BLaER1 (cell line): Measurements from ENCODE around the gene BIRC7.
A peak's percentile ranks its signal among the peaks of the same experiment; 100 is the strongest.

Source experiments
- H3K27ac ChIP-seq: shearing (Covaris generic); formaldehyde crosslinking; 2 replicates; pipeline ENCODE4 v1.8.1; 2022
- H3K27me3 ChIP-seq: shearing (Covaris generic); formaldehyde crosslinking; 2 replicates; pipeline ENCODE4 v1.8.1; 2022
- H3K36me3 ChIP-seq: shearing (Covaris generic); formaldehyde crosslinking; 2 replicates; pipeline ENCODE4 v1.8.1; 2022
- H3K4me1 ChIP-seq: shearing (Covaris generic); formaldehyde crosslinking; 2 replicates; pipeline ENCODE4 v1.8.1; 2022
- H3K4me2 ChIP-seq: shearing (Covaris generic); formaldehyde crosslinking; 2 replicates; pipeline ENCODE4 v1.8.1; 2022
- H3K4me3 ChIP-seq: shearing (Covaris generic); formaldehyde crosslinking; 2 replicates; pipeline ENCODE4 v1.8.1; 2022
- H3K9ac ChIP-seq: shearing (Covaris generic); formaldehyde crosslinking; 2 replicates; pipeline ENCODE4 v1.8.1; 2022
- H3K9me3 ChIP-seq: shearing (Covaris generic); formaldehyde crosslinking; 2 replicates; pipeline ENCODE4 v1.8.1; 2022
- H4K20me1 ChIP-seq: shearing (Covaris generic); formaldehyde crosslinking; 2 replicates; pipeline ENCODE4 v1.8.1; 2022
- Cebpa-rat ChIP-seq: shearing (Covaris generic); IDR thresholded peaks from 2 replicates; pipeline ENCODE4 v1.8.1; 2022

The BIRC7 gene, protein sequence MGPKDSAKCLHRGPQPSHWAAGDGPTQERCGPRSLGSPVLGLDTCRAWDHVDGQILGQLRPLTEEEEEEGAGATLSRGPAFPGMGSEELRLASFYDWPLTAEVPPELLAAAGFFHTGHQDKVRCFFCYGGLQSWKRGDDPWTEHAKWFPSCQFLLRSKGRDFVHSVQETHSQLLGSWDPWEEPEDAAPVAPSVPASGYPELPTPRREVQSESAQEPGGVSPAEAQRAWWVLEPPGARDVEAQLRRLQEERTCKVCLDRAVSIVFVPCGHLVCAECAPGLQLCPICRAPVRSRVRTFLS

GRCh38 chr20:63235399-63235983, at the start of gene BIRC7:
TSS of gene BIRC7 (plus strand) at chr20:63235905. CDS start at chr20:63236097, 192 bp downstream.
- peaks cover 25% of the 10 kb centered on the region for H3K27me3 ChIP-seq
- no peaks in the 10 kb centered on the region for H4K20me1 ChIP-seq
- no peaks in the 10 kb centered on the region for H3K36me3 ChIP-seq
- H3K4me3 ChIP-seq, result no peak within 1 kb of the TSS
- H3K4me1 ChIP-seq, result peaks cover 95% of the 10 kb centered on the region
- TF ChIP-seq Cebpa-rat, result no peak
- H3K27ac ChIP-seq, result peak within 1 kb of the TSS; percentile 66
- H3K9me3 ChIP-seq, result no peaks in the 10 kb centered on the region
- peak within 1 kb of the TSS; percentile 28 for H3K9ac ChIP-seq
- peak within 1 kb of the TSS; percentile 96 for H3K4me2 ChIP-seq

DNA sequence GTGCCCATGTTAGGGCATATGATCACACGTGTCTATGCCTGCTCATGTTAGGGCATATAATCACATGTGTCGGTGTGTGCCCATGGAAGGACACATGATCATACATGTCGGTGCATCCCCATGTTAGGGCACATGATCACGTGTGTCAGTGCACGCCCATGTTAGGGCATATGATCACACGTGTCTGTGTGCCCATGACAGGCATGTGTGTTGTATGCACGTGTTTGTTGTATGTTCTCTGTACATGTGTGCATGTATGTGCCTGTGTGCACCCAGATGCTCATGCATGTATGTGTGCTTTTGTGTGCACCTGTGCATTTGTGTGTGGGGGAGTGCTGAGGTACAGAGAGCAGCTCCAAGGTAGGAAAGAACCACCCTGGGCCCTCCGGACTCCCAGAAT, 49.6 kb upstream of the BIRC7 start:
- Histone ChIP-seq H3K36me3 (no peaks in the 10 kb centered on the region), H3K4me1 (peaks cover 44% of the 10 kb centered on the region), H3K9ac (no peak overlapping the region), H3K4me3 (no peak overlapping the region), H3K27me3 (no peaks in the 10 kb centered on the region), H4K20me1 (peaks cover 6% of the 10 kb centered on the region; the same call in 1 of the 2 replicates), H3K27ac (no peak overlapping the region), H3K9me3 (no peaks in the 10 kb centered on the region), H3K4me2 (no peak overlapping the region)
- TF ChIP-seq Cebpa-rat, result no peak

GRCh38 chr20:63186528-63187316, 49.0 kb upstream of the BIRC7 start:
- no peak overlapping the region; the same call in 1 of the 2 replicates for H3K4me2 ChIP-seq
- no peak overlapping the region for H3K4me3 ChIP-seq
- peaks cover 11% of the 10 kb centered on the region; the same call in 1 of the 2 replicates for H4K20me1 ChIP-seq
- H3K27me3 ChIP-seq, result no peaks in the 10 kb centered on the region
- no peak overlapping the region for H3K9ac ChIP-seq
- H3K9me3 ChIP-seq, result no peaks in the 10 kb centered on the region
- H3K27ac ChIP-seq, result peak overlapping the region; percentile 9; the same call in 1 of the 2 replicates
- peaks cover 41% of the 10 kb centered on the region for H3K4me1 ChIP-seq
- H3K36me3 ChIP-seq, result no peaks in the 10 kb centered on the region
- no peak for TF ChIP-seq Cebpa-rat

DNA sequence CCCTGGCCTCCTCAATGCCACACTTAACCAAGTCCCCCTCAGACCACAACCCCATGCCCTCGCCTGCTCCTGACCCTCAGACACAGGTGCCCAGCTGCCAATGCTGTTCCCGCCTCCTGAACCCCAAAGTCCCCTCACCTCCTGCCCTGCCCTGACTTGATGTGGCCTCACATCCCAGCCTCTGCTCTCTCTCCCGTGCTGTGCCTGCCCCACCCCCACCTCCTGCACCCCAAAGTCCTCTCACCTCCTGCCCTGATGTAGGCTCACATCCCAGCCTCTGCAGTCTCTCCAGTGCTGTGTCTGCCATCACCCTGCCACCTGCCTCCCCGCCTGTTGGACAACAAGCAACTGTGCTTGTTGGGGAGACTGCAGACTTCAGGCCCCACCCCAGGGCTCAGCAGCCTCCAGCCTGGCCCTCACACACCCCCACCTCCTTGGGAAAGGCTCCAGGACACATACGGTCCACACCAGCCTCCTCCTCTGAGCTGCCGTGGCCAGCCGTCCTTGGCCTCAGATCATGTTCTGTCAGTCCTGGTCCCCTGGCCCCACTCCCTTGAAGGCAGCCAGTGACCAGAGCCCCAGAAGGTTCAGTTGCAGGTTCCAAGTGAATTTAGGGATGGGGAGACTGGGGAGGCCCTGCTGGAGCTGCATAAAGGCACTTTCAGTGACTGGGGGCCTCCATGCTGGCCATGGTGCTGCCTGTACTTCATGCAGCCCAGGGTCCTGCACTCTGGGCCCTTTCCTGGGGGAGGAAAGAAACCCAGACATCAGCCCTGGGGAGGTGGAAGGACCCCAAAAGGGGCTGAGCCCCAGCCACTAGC, 48.2 kb upstream of the BIRC7 start:
- no peak for TF ChIP-seq Cebpa-rat
- no peaks in the 10 kb centered on the region for H3K36me3 ChIP-seq
- H3K9me3 ChIP-seq, result no peaks in the 10 kb centered on the region
- H3K27ac ChIP-seq, result peak overlapping the region; percentile 9; the same call in 1 of the 2 replicates
- H4K20me1 ChIP-seq, result peaks cover 12% of the 10 kb centered on the region; the same call in 1 of the 2 replicates
- H3K4me1 ChIP-seq, result peaks cover 41% of the 10 kb centered on the region
- H3K4me3 ChIP-seq, result no peak overlapping the region
- no peaks in the 10 kb centered on the region for H3K27me3 ChIP-seq
- no peak overlapping the region for H3K9ac ChIP-seq
- H3K4me2 ChIP-seq, result peak overlapping the region; percentile 63; the same call in 1 of the 2 replicates

DNA sequence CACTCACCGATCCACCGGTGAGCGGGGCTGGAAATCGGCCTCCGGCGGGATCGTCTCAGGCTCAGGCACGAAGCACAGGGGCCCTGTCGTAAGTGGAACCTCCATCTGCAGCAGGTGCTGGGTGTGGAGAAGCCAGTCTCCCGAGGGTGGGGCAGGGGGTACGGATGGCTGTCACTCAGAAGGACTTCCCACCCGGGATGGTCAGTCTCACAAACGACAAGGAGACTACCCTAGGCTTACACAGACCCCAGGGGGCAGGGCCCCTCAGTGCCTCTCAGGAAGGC, 47.6 kb upstream of the BIRC7 start:
- Histone ChIP-seq H3K27ac (no peak overlapping the region), H3K4me3 (no peak overlapping the region), H3K36me3 (no peaks in the 10 kb centered on the region), H3K4me1 (peaks cover 38% of the 10 kb centered on the region), H3K9me3 (no peaks in the 10 kb centered on the region), H3K9ac (no peak overlapping the region), H3K4me2 (peak overlapping the region; percentile 63; the same call in 1 of the 2 replicates), H4K20me1 (peaks cover 17% of the 10 kb centered on the region; the same call in 1 of the 2 replicates), H3K27me3 (no peaks in the 10 kb centered on the region)
- no peak for TF ChIP-seq Cebpa-rat

GRCh38 chr20:63188641-63189321, 46.9 kb upstream of the BIRC7 start:
- H3K27me3 ChIP-seq, result no peaks in the 10 kb centered on the region
- no peak overlapping the region for H3K4me3 ChIP-seq
- peaks cover 36% of the 10 kb centered on the region for H3K4me1 ChIP-seq
- peaks cover 24% of the 10 kb centered on the region for H4K20me1 ChIP-seq
- TF ChIP-seq Cebpa-rat, result no peak
- H3K4me2 ChIP-seq, result peak overlapping the region; percentile 63
- no peaks in the 10 kb centered on the region for H3K9me3 ChIP-seq
- no peak overlapping the region for H3K27ac ChIP-seq
- no peak overlapping the region for H3K9ac ChIP-seq
- H3K36me3 ChIP-seq, result 0 out of 2 replicates have a peak, but pooled peaks cover under 1% of the 10 kb centered on the region

- H3K4me3 ChIP-seq, result no peak overlapping the region
- H3K4me2 ChIP-seq, result peak overlapping the region; percentile 63
- no peaks in the 10 kb centered on the region for H3K9me3 ChIP-seq
- no peak for TF ChIP-seq Cebpa-rat
- no peak overlapping the region for H3K27ac ChIP-seq
- H3K9ac ChIP-seq, result no peak overlapping the region
- peaks cover 41% of the 10 kb centered on the region for H3K4me1 ChIP-seq
- H3K36me3 ChIP-seq, result peaks cover 5% of the 10 kb centered on the region
- H4K20me1 ChIP-seq, result peaks cover 29% of the 10 kb centered on the region
- H3K27me3 ChIP-seq, result no peaks in the 10 kb centered on the region
These were observed 46.4 kb upstream of the BIRC7 start for GRCh38 chr20:63189322-63189642.

DNA sequence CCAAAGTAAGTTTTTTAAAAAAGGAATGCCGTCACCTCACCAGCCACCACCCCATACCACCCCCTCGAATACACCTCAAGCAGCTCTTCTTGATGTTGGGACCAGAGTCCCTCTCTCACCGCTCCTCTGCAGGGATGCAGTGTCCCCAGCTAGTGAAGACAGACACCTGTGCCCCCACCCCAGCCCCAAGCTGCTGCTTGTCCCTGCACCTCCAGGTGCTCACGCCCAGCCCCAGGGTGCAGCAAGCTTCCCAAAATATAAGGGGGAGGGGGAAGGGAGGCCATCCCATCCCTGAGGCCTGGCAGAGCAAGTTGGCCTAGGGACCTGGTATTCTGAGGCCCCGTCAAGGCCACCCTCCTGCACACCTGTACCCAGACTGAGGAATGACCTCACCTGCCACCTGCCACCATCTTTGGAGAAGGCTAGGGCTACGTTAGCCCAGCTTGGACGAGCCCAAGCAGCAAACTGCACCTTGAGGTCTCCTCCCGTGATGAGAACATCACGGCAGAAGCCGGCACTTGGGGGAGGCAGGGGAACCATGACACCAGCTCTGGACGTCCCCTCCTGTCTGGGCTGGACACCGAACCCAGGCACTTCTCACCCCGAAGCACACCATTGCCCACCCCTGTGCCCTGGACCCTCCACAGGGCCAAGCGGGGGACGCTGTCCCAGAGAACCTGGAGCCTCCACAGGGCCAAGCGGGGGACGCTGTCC, 45.7 kb upstream of the BIRC7 start:
- TF ChIP-seq Cebpa-rat, result no peak
- Histone ChIP-seq H3K36me3 (peaks cover 12% of the 10 kb centered on the region), H4K20me1 (peaks cover 36% of the 10 kb centered on the region)

More for the DNA sequence above, 45.7 kb upstream of the BIRC7 start:
- Histone ChIP-seq H3K27me3 (no peaks in the 10 kb centered on the region), H3K4me2 (0 out of 2 replicates have a peak overlapping the region, but pooled peaks have one; percentile 63), H3K4me1 (peaks cover 42% of the 10 kb centered on the region), H3K4me3 (no peak overlapping the region), H3K9me3 (no peaks in the 10 kb centered on the region), H3K9ac (no peak overlapping the region), H3K27ac (no peak overlapping the region)
